H1 (cell line): ENCODE results near the gene EXOC1. TPM values are rescaled to one million over a fixed set of nuclear protein-coding genes. Genes with fewer than 3 reads are reported as not detected.
A peak's percentile ranks its signal among the peaks of the same experiment; 100 is the strongest.

ENCODE experiments used
- ASH2L ChIP-seq: fragments of 200-600, 300-600 bp; sonication (generic); IDR thresholded peaks from one replicate; pipeline ENCODE4 v1.7.1; 2017; ENCODE audit warnings: low read length
- ATF3 ChIP-seq: IDR thresholded peaks from 2 replicates; pipeline ENCODE4 v1.6.1; 2011; ENCODE audit warnings: low read depth, mild to moderate bottlenecking, low read length; ENCODE audit not compliant: insufficient read depth
- CEBPB ChIP-seq: IDR thresholded peaks from 2 replicates; pipeline ENCODE4 v1.6.1; 2012; ENCODE audit warnings: low read depth, low read length
- CHD1 ChIP-seq: IDR thresholded peaks from 2 replicates; pipeline ENCODE4 v1.6.1; 2012; ENCODE audit warnings: low read depth, low read length, improper control_type of control experiment
- EGR1 ChIP-seq: IDR thresholded peaks from 2 replicates; pipeline ENCODE4 v1.6.1; 2011; ENCODE audit warnings: low read depth, low read length, borderline replicate concordance
- EP300 ChIP-seq, 2 experiments: IDR thresholded peaks; 1 replicate in 1 of 2; 2 replicates in 1 of 2; pipeline ENCODE4 v1.6.1; 2011 to 2012; ENCODE audit warnings: low read depth in 2 of 2, low read length in 2 of 2, mild to moderate bottlenecking in 2 of 2, borderline replicate concordance in 1 of 2, inconsistent platforms in 1 of 2, moderate library complexity in 1 of 2
- FOSL1 ChIP-seq: IDR thresholded peaks from 2 replicates; pipeline ENCODE4 v1.6.1; 2011; ENCODE audit warnings: mild to moderate bottlenecking, low read depth, low read length, moderate library complexity; ENCODE audit not compliant: insufficient read depth
- GABPA ChIP-seq: IDR thresholded peaks from 2 replicates; pipeline ENCODE4 v1.6.1; 2011; ENCODE audit warnings: mild to moderate bottlenecking, low read length, moderate library complexity, borderline replicate concordance; ENCODE audit not compliant: insufficient read depth
- HDAC2 ChIP-seq, 2 experiments: fragments of 300-600 bp in 1 of 2; sonication (generic) in 1 of 2; IDR thresholded peaks; 2 replicates each; pipeline ENCODE4 v1.6.1; 2011 to 2012; ENCODE audit warnings: low read depth in 2 of 2, low read length in 2 of 2, mild to moderate bottlenecking in 2 of 2, moderate library complexity in 2 of 2, borderline replicate concordance in 1 of 2, inconsistent platforms in 1 of 2
- HDAC6 ChIP-seq: IDR thresholded peaks from one replicate; pipeline ENCODE4 v1.7.1; 2012; ENCODE audit warnings: low read depth, mild to moderate bottlenecking, inconsistent platforms, low read length, moderate library complexity
- KDM4A ChIP-seq: IDR thresholded peaks from one replicate; pipeline ENCODE4 v1.7.1; 2012; ENCODE audit warnings: low read depth, mild to moderate bottlenecking, moderate library complexity, low read length, inconsistent platforms; ENCODE audit not compliant: severe bottlenecking
- PHF8 ChIP-seq: fragments of 200-600 bp; sonication (generic); conservative IDR thresholded peaks from 2 replicates; pipeline ENCODE4 v1.7.1; 2012; ENCODE audit warnings: low read depth, mild to moderate bottlenecking, inconsistent platforms, low read length, moderate library complexity
- POLR2A ChIP-seq, 2 experiments: IDR thresholded peaks; 1 replicate in 1 of 2; 2 replicates in 1 of 2; pipeline ENCODE4 v1.6.1; 2011; ENCODE audit warnings: low read depth in 2 of 2, low read length in 2 of 2, mild to moderate bottlenecking in 2 of 2; ENCODE audit errors: control extremely low read depth in 1 of 2
- SIN3A ChIP-seq, 2 experiments: IDR thresholded peaks in 1 of 2; conservative IDR thresholded peaks in 1 of 2; 2 replicates each; pipeline ENCODE4 v1.6.1; 2011 to 2012; ENCODE audit warnings: low read length in 2 of 2, improper control_type of control experiment in 1 of 2, low read depth in 1 of 2, mild to moderate bottlenecking in 1 of 2
- SIX5 ChIP-seq: IDR thresholded peaks from 2 replicates; pipeline ENCODE4 v1.6.1; 2011; ENCODE audit warnings: mild to moderate bottlenecking, low read depth, low read length
- SP1 ChIP-seq: IDR thresholded peaks from 2 replicates; pipeline ENCODE4 v1.6.1; 2011; ENCODE audit warnings: low read depth, low read length
- SP4 ChIP-seq: IDR thresholded peaks from 2 replicates; pipeline ENCODE4 v1.6.1; 2012; ENCODE audit warnings: low read length, inconsistent platforms
- TBP ChIP-seq: IDR thresholded peaks from 2 replicates; pipeline ENCODE4 v1.6.1; 2011; ENCODE audit warnings: low read depth, low read length, improper control_type of control experiment
- TCF12 ChIP-seq: IDR thresholded peaks from 2 replicates; pipeline ENCODE4 v1.6.1; 2011; ENCODE audit warnings: low read depth, mild to moderate bottlenecking, low read length
- USF2 ChIP-seq: IDR thresholded peaks from 2 replicates; pipeline ENCODE4 v1.6.1; 2011; ENCODE audit warnings: low read length, improper control_type of control experiment
- polyA plus RNA-seq, 7 experiments: library from polyadenylated mRNA; depleted of rRNA in 3 of 7; stranded (reverse) in 5 of 7; unstranded in 2 of 7; fragments of >200 nt in 5 of 7; fragments of 200-250 nt in 2 of 7; gene quantifications; 1 replicate in 5 of 7; 2 replicates in 1 of 7; 4 replicates in 1 of 7; pipeline versions ENCODE4 v1.2.1 to v1.2.3, GENCODE V29; 2011 to 2013; ENCODE audit warnings: missing spikeins in 2 of 7, mixed read lengths in 2 of 7
- total RNA-seq: library from RNA; stranded (reverse); fragmentation: NEBNext Ultra II Directional; extraction: Animal tissue kit (Norgen Biotek cat#: 25700); gene quantifications from 2 replicates; pipeline ENCODE4 v1.2.1, GENCODE V29; 2021
- TF ChIP-seq, protein P1 (sequence below): IDR thresholded peaks from 2 replicates; pipeline ENCODE4 v1.6.1; 2012; ENCODE audit warnings: inconsistent platforms

EXOC1 gene
- total and polyA plus RNA-seq, 2 of the 8 experiments (the other 6 are each of a cell fraction or from before 2014, with no cell fraction given), result 5.9 to 19.6 TPM

DNA sequence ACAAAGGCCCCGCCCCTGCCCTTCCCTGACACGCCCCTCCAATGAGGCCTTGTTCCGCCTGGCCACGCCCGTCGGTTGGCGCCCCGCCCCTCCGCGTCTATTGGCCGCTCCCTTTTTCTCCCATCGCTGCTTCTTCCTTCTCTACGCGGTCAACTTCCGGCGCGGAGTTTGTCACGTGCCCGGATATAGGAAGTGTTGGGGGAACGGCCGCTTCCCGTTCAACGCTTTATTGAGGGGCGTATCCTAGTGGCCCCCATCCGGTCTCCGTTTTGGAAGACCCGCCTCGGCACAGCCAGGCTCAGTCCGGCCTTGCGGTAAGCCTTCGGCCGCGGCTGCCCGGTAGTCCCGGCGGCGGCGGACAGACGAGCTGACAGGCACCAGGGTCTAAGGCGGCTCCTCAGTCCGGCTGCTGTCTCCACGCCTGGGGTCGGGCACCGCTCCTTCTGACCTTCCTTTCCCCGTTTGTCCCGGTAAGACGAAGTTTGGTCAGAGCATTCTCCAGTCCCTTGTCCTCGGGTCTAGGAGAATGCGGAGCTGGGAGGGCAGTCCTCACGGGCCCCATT is at the start of gene EXOC1 (continued):
- TF ChIP-seq TCF12 (no peak), USF2 (peak; percentile 94), EP300 (IDR thresholded peaks at IDR 0.05; ENCODE audit: borderline replicate concordance in 1 of 2, low read depth in 2 of 2, low read length in 2 of 2) (no peak), CEBPB (no peak), HDAC6 (no peak), SIN3A (conservative IDR thresholded peaks at IDR 0.05 in 1 of 2, IDR thresholded peaks at IDR 0.05 in 1 of 2; ENCODE audit: low read depth in 1 of 2, low read length in 2 of 2) (peak; percentile 47 to 91; a peak in 2 of 4 replicates), POLR2A (IDR thresholded peaks at IDR 0.05; ENCODE audit: control extremely low read depth in 1 of 2, low read depth in 2 of 2, low read length in 2 of 2) (peak in 1 of 2 experiments; percentile 54; a peak in 2 of 3 replicates), TBP (peak; percentile 58; the same call in 1 of the 2 replicates), CHD1 (no peak), HDAC2 (IDR thresholded peaks at IDR 0.05; ENCODE audit: borderline replicate concordance in 1 of 2, low read depth in 2 of 2, low read length in 2 of 2) (peak in 1 of 2 experiments; percentile 76; a peak in 1 of 4 replicates), SP4 (0 out of 2 replicates have a peak, but pooled peaks have one; percentile 55), KDM4A (peak; percentile 78), ATF3 (peak; percentile 86), PHF8 (peak; percentile 75), SIX5 (no peak), FOSL1 (no peak), EGR1 (peak; percentile 89), ASH2L (peak; percentile 94), GABPA (peak; percentile 84; the same call in 1 of the 2 replicates), SP1 (peak; percentile 14; the same call in 1 of the 2 replicates)
- TF ChIP-seq, protein P1, sequence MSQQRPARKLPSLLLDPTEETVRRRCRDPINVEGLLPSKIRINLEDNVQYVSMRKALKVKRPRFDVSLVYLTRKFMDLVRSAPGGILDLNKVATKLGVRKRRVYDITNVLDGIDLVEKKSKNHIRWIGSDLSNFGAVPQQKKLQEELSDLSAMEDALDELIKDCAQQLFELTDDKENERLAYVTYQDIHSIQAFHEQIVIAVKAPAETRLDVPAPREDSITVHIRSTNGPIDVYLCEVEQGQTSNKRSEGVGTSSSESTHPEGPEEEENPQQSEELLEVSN, result no peak
